Right atrium auricular region (tissue), 2 donors: ENCODE measurements around the gene KIF3C. TPM values are rescaled to one million over a fixed set of nuclear protein-coding genes. Genes with fewer than 3 reads are reported as not detected.

ENCODE experiments used
- DNase-seq: peaks from one replicate; pipeline ENCODE4 v3.0.0-alpha.2; 2019; ENCODE audit warnings: low spot score
- H3K27ac ChIP-seq, 2 donors: fragments of 200-600 bp; sonication (generic); 1 replicate in 1 of 2; 2 replicates in 1 of 2; pipeline ENCODE4 v1.5.1; 2016 to 2019
- H3K27me3 ChIP-seq, 2 donors: fragments of 200-600 bp; sonication (generic); one replicate each; pipeline versions ENCODE4 v1.5.1 to v1.6.0; 2017 to 2019
- H3K36me3 ChIP-seq: fragments of 200-600 bp; sonication (generic); one replicate; pipeline ENCODE4 v1.5.1; 2016
- H3K4me1 ChIP-seq, 2 donors: fragments of 200-600 bp; sonication (generic); one replicate each; pipeline versions ENCODE4 v1.5.1 to v1.6.0; 2017 to 2019
- H3K4me3 ChIP-seq, 2 donors: fragments of 200-600 bp; sonication (generic); 1 replicate in 1 of 2; 2 replicates in 1 of 2; pipeline ENCODE4 v1.5.1; 2017 to 2019; ENCODE audit warnings: mild to moderate bottlenecking in 1 of 2, moderate library complexity in 1 of 2
- H3K9me3 ChIP-seq, 2 donors: fragments of 200-600 bp; sonication (generic); one replicate each; pipeline ENCODE4 v1.5.1; 2019
- total RNA-seq, 2 donors: library from RNA; depleted of rRNA; stranded (reverse); fragments of >200 nt; gene quantifications; one replicate each; pipeline ENCODE4 v1.1.0, GENCODE V29; 2016
- TF ChIP-seq, protein P1 (sequence below), 2 donors: fragments of 200-600 bp; sonication (generic); IDR thresholded peaks; one replicate each; pipeline ENCODE4 v1.5.1; 2019; ENCODE audit warnings: antibody characterized with exemption in 2 of 2

KIF3C gene
- total RNA-seq, 2 donors from 2014 or later, result 3.3 to 3.5 TPM

DNA sequence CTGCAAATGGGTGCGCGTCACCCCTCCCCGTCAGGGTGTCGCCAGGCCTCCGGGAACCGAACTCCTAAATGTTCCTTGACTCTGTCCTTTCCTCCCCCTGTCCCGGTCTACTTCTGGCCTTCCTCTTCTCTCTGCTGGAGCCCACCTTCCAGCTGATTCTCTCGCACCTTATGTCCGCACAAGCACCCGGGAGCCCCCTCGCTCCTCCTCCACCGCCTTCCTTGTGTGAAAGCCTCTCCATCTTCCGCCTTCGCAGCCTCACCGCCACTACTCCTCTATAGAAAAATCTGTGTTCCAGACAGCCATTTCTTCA lies 627 bp upstream of the KIF3C start:
- Histone ChIP-seq H3K36me3 (no peaks in the 10 kb centered on the region), H3K27ac (peak overlapping the region in 1 of 2 donors; percentile 53), H3K4me1 (peaks cover 0 to 28% of the 10 kb centered on the region in 2 donors), H3K9me3 (no peaks in the 10 kb centered on the region), H3K27me3 (no peaks in the 10 kb centered on the region), H3K4me3 (peak overlapping the region; percentile 72 to 86)
- DNase-seq, result no peak
- TF ChIP-seq, protein P1, sequence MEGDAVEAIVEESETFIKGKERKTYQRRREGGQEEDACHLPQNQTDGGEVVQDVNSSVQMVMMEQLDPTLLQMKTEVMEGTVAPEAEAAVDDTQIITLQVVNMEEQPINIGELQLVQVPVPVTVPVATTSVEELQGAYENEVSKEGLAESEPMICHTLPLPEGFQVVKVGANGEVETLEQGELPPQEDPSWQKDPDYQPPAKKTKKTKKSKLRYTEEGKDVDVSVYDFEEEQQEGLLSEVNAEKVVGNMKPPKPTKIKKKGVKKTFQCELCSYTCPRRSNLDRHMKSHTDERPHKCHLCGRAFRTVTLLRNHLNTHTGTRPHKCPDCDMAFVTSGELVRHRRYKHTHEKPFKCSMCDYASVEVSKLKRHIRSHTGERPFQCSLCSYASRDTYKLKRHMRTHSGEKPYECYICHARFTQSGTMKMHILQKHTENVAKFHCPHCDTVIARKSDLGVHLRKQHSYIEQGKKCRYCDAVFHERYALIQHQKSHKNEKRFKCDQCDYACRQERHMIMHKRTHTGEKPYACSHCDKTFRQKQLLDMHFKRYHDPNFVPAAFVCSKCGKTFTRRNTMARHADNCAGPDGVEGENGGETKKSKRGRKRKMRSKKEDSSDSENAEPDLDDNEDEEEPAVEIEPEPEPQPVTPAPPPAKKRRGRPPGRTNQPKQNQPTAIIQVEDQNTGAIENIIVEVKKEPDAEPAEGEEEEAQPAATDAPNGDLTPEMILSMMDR (IDR thresholded peaks at IDR 0.05), result no peak

DNA sequence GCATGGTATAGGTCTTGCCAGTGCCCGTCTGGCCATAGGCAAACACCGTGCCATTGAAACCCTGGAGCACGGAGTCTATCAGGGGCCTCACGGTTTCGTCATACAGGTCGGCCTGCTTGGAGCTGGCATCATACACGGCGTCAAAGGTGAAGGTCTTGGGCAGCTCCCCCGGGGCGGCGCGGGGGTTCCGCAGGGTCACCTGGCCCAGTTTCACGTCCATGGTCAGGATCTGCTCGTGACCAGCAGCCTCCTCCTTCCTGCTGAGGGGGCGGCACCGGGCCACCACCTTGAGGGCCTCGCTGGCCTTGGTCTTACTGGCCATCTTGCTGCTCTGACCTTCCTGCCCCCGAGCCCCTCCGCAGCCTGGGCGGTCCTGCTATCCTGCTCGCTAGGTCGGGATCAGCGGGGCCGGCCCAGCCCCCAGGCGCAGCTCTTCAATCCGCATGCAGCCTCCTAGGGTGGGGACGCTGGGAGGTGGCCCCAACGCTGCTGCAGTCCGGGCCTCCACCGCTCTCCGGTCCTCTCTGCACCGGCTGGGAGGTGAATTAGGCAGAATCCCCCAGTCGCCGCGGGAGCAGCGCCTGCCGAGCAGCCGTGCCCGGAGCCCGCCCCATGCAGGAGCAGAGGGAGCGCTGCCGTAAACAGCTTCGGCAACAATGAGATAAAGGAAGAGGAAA lies 563 bp downstream of the KIF3C start:
- H3K27me3 ChIP-seq, result no peaks in the 10 kb centered on the region
- no peak for DNase-seq
- TF ChIP-seq, protein P1 (IDR thresholded peaks at IDR 0.05), result no peak
- no peaks in the 10 kb centered on the region for H3K36me3 ChIP-seq
- H3K27ac ChIP-seq, result peak overlapping the region; percentile 53 to 80
- peak overlapping the region; percentile 72 to 86 for H3K4me3 ChIP-seq
- peaks cover 0 to 28% of the 10 kb centered on the region in 2 donors for H3K4me1 ChIP-seq
- H3K9me3 ChIP-seq, result no peaks in the 10 kb centered on the region

DNA sequence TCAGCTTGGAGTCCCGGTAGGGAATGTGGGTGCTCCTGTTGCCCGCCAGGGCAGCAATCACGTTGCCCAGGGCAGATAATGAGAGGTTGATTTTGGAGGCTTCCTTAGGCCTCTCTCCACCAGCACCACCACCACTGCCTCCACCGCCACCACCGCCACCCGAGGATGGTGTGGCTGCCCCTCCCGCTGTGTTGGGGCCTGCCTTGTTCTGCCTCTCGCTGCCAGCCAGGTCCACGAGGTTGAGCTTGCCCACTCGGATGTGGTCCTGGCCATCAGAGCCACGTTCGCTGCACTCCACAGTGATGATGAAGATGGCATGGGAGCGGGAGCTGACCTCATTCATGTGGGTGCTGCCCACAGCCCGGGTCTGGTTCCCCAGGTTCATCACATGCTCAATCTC lies 1.3 kb downstream of the KIF3C start:
- Histone ChIP-seq H3K27me3 (no peaks in the 10 kb centered on the region), H3K4me1 (peaks cover 0 to 28% of the 10 kb centered on the region in 2 donors), H3K9me3 (no peaks in the 10 kb centered on the region), H3K36me3 (no peaks in the 10 kb centered on the region), H3K27ac (no peak overlapping the region), H3K4me3 (no peak overlapping the region)
- DNase-seq, result no peak
- TF ChIP-seq, protein P1 (IDR thresholded peaks at IDR 0.05), result no peak

DNA sequence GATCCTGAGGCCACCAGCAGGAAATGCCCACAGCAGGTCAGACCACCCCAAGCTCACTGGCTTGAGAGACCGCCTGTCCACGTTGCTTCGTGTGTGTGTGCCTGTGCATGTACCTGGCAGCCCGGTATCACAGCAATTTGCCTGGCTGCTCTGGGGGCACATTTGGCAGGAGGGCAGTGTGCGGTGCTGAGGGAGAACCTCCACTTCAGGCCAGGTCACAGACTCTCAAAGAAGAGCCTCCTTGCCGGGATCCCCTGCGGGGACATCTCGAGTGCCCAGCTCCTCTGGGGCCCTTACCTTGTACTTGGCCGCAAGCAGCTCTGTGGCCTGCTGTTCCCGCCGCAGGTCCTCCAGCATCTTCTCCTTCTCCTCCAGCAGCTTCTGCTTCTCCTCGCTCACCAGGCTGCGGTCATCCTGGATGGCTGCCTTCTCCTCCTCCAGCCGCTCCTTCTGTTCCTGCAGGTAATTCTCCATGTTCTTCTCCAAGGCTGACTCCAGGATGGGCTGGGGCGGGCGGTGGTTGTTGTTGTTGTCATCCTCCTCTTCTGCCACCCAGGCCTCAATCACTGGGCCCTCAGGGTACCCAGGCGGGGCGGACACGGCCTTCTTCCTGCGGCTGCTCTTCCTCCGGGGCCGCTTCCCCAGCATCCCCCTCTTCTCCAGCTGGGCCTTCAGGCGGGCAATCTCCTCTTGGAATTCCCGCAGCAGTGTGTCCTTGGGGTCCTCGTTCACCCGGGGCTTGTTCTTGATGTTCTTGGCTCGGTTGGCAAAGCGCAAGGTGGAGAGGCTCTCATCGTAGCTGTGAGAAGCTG lies 2.0 kb downstream of the KIF3C start:
- Histone ChIP-seq H3K4me1 (peaks cover 0 to 28% of the 10 kb centered on the region in 2 donors), H3K9me3 (no peaks in the 10 kb centered on the region), H3K4me3 (no peak overlapping the region), H3K27ac (no peak overlapping the region), H3K27me3 (no peaks in the 10 kb centered on the region), H3K36me3 (no peaks in the 10 kb centered on the region)
- no peak for DNase-seq
- TF ChIP-seq, protein P1 (IDR thresholded peaks at IDR 0.05), result no peak

DNA sequence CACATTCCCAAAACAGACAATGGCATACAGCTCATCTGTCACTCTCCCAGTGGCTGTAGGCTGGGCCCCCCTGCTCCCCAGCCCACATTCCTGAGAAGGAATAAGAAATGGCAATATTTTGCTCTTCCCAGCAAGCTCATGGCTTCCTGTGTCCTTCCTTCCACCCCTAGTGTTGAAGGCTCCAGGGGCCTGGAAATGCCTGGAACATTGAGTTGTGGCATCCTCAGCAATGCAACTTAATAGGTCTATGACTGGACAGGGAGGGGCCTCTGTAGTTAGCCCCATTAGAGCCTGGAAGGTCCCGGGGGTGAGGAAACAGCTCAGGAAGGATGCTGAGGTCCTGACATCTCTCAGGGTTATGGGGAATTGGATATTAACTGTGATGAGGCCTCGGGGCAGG lies 3.3 kb downstream of the KIF3C start:
- TF ChIP-seq, protein P1 (IDR thresholded peaks at IDR 0.05), result no peak
- Histone ChIP-seq H3K4me1 (peaks cover 0 to 28% of the 10 kb centered on the region in 2 donors), H3K4me3 (no peak overlapping the region), H3K27ac (no peak overlapping the region), H3K9me3 (no peaks in the 10 kb centered on the region), H3K36me3 (no peaks in the 10 kb centered on the region), H3K27me3 (no peaks in the 10 kb centered on the region)
- no peak for DNase-seq
